OCI-LY7 (cell line): Measurements from ENCODE around the gene NISCH.

Experiments
- CTCF ChIP-seq: fragments of 200-600 bp; sonication (generic); conservative IDR thresholded peaks from 2 replicates; pipeline ENCODE4 v1.5.1; 2014; ENCODE audit warnings: mild to moderate bottlenecking, antibody characterized with exemption, low read length, moderate library complexity, mixed read lengths
- EZH2phosphoT487 ChIP-seq: fragments of 200-600 bp; sonication (generic); IDR thresholded peaks from 2 replicates; pipeline ENCODE4 v1.6.1; 2018; ENCODE audit warnings: low read depth, borderline replicate concordance, mild to moderate bottlenecking, mixed run types, antibody characterized with exemption, low read length, moderate library complexity, mixed read lengths

GRCh38 chr3:52432691-52433141 lies 22.7 kb upstream of the NISCH start:
- TF ChIP-seq CTCF (no peak), EZH2phosphoT487 (no peak)
